GM12878 (cell line): ENCODE results near the gene OLIG3.

Experiments
- CREB1 ChIP-seq: IDR thresholded peaks from 2 replicates; pipeline ENCODE4 v1.6.1; 2012; ENCODE audit warnings: low read depth, mild to moderate bottlenecking, inconsistent platforms
- E4F1 ChIP-seq: fragments of 450-650 bp; IDR thresholded peaks from 2 replicates; pipeline ENCODE4 v1.6.1; 2018; ENCODE audit warnings: borderline replicate concordance, mild to moderate bottlenecking; ENCODE audit not compliant: partially characterized antibody
- ESRRA ChIP-seq: IDR thresholded peaks from 2 replicates; pipeline ENCODE4 v1.6.1; 2012; ENCODE audit warnings: mild to moderate bottlenecking, low read length, improper control_type of control experiment
- SUPT20H ChIP-seq: IDR thresholded peaks from 2 replicates; pipeline ENCODE4 v1.6.1; 2011; ENCODE audit warnings: low read depth, mild to moderate bottlenecking, low read length, moderate library complexity, borderline replicate concordance; ENCODE audit not compliant: control insufficient read depth
- TF ChIP-seq, protein P1 (sequence below), 3 experiments: IDR thresholded peaks in 2 of 3; conservative IDR thresholded peaks in 1 of 3; 2 replicates each; pipeline ENCODE4 v1.5.1; 2011; ENCODE audit warnings: low read depth in 3 of 3, low read length in 3 of 3, mild to moderate bottlenecking in 3 of 3, control low read depth in 2 of 3, moderate library complexity in 2 of 3, inconsistent platforms in 1 of 3, mixed read lengths in 1 of 3; ENCODE audit not compliant: control insufficient read depth in 2 of 3, insufficient read depth in 1 of 3; ENCODE audit errors: extremely low read depth in 1 of 3

- TF ChIP-seq, protein P1, sequence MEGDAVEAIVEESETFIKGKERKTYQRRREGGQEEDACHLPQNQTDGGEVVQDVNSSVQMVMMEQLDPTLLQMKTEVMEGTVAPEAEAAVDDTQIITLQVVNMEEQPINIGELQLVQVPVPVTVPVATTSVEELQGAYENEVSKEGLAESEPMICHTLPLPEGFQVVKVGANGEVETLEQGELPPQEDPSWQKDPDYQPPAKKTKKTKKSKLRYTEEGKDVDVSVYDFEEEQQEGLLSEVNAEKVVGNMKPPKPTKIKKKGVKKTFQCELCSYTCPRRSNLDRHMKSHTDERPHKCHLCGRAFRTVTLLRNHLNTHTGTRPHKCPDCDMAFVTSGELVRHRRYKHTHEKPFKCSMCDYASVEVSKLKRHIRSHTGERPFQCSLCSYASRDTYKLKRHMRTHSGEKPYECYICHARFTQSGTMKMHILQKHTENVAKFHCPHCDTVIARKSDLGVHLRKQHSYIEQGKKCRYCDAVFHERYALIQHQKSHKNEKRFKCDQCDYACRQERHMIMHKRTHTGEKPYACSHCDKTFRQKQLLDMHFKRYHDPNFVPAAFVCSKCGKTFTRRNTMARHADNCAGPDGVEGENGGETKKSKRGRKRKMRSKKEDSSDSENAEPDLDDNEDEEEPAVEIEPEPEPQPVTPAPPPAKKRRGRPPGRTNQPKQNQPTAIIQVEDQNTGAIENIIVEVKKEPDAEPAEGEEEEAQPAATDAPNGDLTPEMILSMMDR (IDR thresholded peaks at IDR 0.05 in 2 of 3, conservative IDR thresholded peaks at IDR 0.05 in 1 of 3; ENCODE audit: control insufficient read depth in 2 of 3, extremely low read depth in 1 of 3, insufficient read depth in 1 of 3, low read depth in 3 of 3, low read length in 3 of 3): no peak
- TF ChIP-seq CREB1 (no peak), E4F1 (no peak), ESRRA (no peak), SUPT20H (no peak)
Measured at GRCh38 chr6:137493218-137494038, 766 bp downstream of the OLIG3 start.
